NK-92 (cell line): ENCODE measurements around the gene RAP1GAP2.
"Not testable (repeated sequence)": the region's sequence is repeated elsewhere in the genome, so short reads cannot be mapped to it uniquely, and the experiment has no call there.

Experiments
- DNase-seq: peaks from one replicate; lab custom pipeline; 2025; ENCODE audit not compliant: unreplicated experiment; lab: John Stamatoyannopoulos, UW

Gene RAP1GAP2

GRCh38 chr17:2964370-2964769, 168.1 kb downstream of the RAP1GAP2 start:
- no peak for DNase-seq

- no peak for DNase-seq
Observed at GRCh38 chr17:2964831-2965230, 168.6 kb downstream of the RAP1GAP2 start.

GRCh38 chr17:2965621-2966595, 169.7 kb downstream of the RAP1GAP2 start:
- DNase-seq = no peak

GRCh38 chr17:2967515-2967914, 171.3 kb downstream of the RAP1GAP2 start:
- no peak for DNase-seq

- no peak for DNase-seq
Observed at GRCh38 chr17:2971851-2972250, 175.6 kb downstream of the RAP1GAP2 start.

- no peak for DNase-seq
Observed at GRCh38 chr17:2972749-2973148, 176.5 kb downstream of the RAP1GAP2 start.

GRCh38 chr17:2974347-2974746, 178.1 kb downstream of the RAP1GAP2 start:
- DNase-seq = no peak

GRCh38 chr17:2975469-2975958, 179.3 kb downstream of the RAP1GAP2 start:
- no peak for DNase-seq

- no peak for DNase-seq
Observed at GRCh38 chr17:2977157-2977556, 180.9 kb downstream of the RAP1GAP2 start.

- DNase-seq = no peak
Observed at GRCh38 chr17:2978116-2978515, 181.9 kb downstream of the RAP1GAP2 start.

- no peak for DNase-seq
Observed at GRCh38 chr17:2978991-2979390, 182.8 kb downstream of the RAP1GAP2 start.

GRCh38 chr17:2980211-2980903, 184.1 kb downstream of the RAP1GAP2 start:
- no peak for DNase-seq

- no peak for DNase-seq
Observed at GRCh38 chr17:2980904-2981246, 184.6 kb downstream of the RAP1GAP2 start.

- no peak for DNase-seq
Observed at GRCh38 chr17:2981325-2981724, 185.1 kb downstream of the RAP1GAP2 start.

GRCh38 chr17:2982854-2983253, 186.6 kb downstream of the RAP1GAP2 start:
- no peak for DNase-seq

- DNase-seq = no peak
Observed at GRCh38 chr17:2983255-2983654, 187.0 kb downstream of the RAP1GAP2 start.

- no peak for DNase-seq
Observed at GRCh38 chr17:2985318-2985717, 189.1 kb downstream of the RAP1GAP2 start.

GRCh38 chr17:2986925-2987324, 190.7 kb downstream of the RAP1GAP2 start:
- DNase-seq = no peak

GRCh38 chr17:2989396-2989795, 193.2 kb downstream of the RAP1GAP2 start:
- not testable (repeated sequence) for DNase-seq

- DNase-seq = no peak
Observed at GRCh38 chr17:2989855-2990254, 193.6 kb downstream of the RAP1GAP2 start.

GRCh38 chr17:2990396-2990795, 194.2 kb downstream of the RAP1GAP2 start:
- no peak for DNase-seq
